HepG2 (cell line): Measurements from ENCODE around the gene NEK3. TPM values are rescaled to one million over a fixed set of nuclear protein-coding genes. Genes with fewer than 3 reads are reported as not detected.
A peak's percentile ranks its signal among the peaks of the same experiment; 100 is the strongest.

ENCODE experiments used
- HNF4A ChIP-seq: sonication (generic); formaldehyde crosslinking; IDR thresholded peaks from 2 replicates; pipeline ENCODE4 v1.4.0; 2020; ENCODE audit warnings: missing genetic modification reagents
- HOXA9 ChIP-seq: sonication (generic); formaldehyde crosslinking; IDR thresholded peaks from 2 replicates; pipeline ENCODE4 v1.8.1; 2022; ENCODE audit warnings: missing genetic modification reagents, mild to moderate bottlenecking, moderate library complexity, borderline replicate concordance
- KLF11 ChIP-seq: IDR thresholded peaks from 2 replicates; pipeline ENCODE4 v1.6.1; 2016; ENCODE audit warnings: missing compliant biosample characterization
- KLF12 ChIP-seq: sonication (generic); formaldehyde crosslinking; IDR thresholded peaks from 2 replicates; pipeline ENCODE4 v1.4.0; 2020; ENCODE audit warnings: missing genetic modification reagents, borderline replicate concordance
- NR3C1 ChIP-seq: sonication (generic); formaldehyde crosslinking; IDR thresholded peaks from 2 replicates; pipeline ENCODE4 v1.4.0; 2020; ENCODE audit warnings: missing genetic modification reagents
- POGZ ChIP-seq: sonication (generic); formaldehyde crosslinking; IDR thresholded peaks from 2 replicates; pipeline ENCODE4 v1.4.0; 2020; ENCODE audit warnings: mild to moderate bottlenecking, missing genetic modification reagents
- RBAK ChIP-seq: sonication (generic); formaldehyde crosslinking; IDR thresholded peaks from 2 replicates; pipeline ENCODE4 v1.5.1; 2020; ENCODE audit warnings: mild to moderate bottlenecking, missing genetic modification reagents
- SKI ChIP-seq: fragments of 450-650 bp; IDR thresholded peaks from one replicate; pipeline ENCODE4 v1.6.1; 2018; ENCODE audit warnings: mild to moderate bottlenecking; ENCODE audit not compliant: partially characterized antibody
- SNRNP70 ChIP-seq: fragments of 200-400 bp; formaldehyde crosslinking; IDR thresholded peaks from 2 replicates; pipeline ENCODE4 v1.6.1; 2017; ENCODE audit warnings: mild to moderate bottlenecking, low read depth, low read length, moderate library complexity
- SOX13 ChIP-seq, 3 experiments: fragments of 450-650 bp in 1 of 3; sonication (generic) in 1 of 3; formaldehyde crosslinking in 1 of 3; IDR thresholded peaks in 2 of 3; conservative IDR thresholded peaks in 1 of 3; 2 replicates each; pipeline versions ENCODE4 v1.5.0 to v1.6.1; 2016 to 2020; ENCODE audit warnings: antibody characterized with exemption in 1 of 3, mild to moderate bottlenecking in 1 of 3, missing compliant biosample characterization in 1 of 3, missing genetic modification reagents in 1 of 3, moderate library complexity in 1 of 3
- SOX6 ChIP-seq, 2 experiments: fragments of 450-650 bp in 1 of 2; sonication (generic) in 1 of 2; formaldehyde crosslinking in 1 of 2; IDR thresholded peaks; 2 replicates each; pipeline versions ENCODE4 v1.4.0 to v1.6.1; 2017 to 2020; ENCODE audit warnings: antibody characterized with exemption in 1 of 2, mild to moderate bottlenecking in 1 of 2, missing genetic modification reagents in 1 of 2
- SYNCRIP ChIP-seq: fragments of 200-400 bp; formaldehyde crosslinking; IDR thresholded peaks from 2 replicates; pipeline ENCODE4 v1.6.1; 2018; ENCODE audit warnings: mild to moderate bottlenecking, low read depth, low read length; ENCODE audit not compliant: insufficient read depth
- ZEB1 ChIP-seq: IDR thresholded peaks from 2 replicates; pipeline ENCODE4 v1.6.1; 2012; ENCODE audit warnings: mild to moderate bottlenecking, low read depth, inconsistent platforms; ENCODE audit not compliant: insufficient replicate concordance
- ZMYM2 ChIP-seq: sonication (generic); formaldehyde crosslinking; IDR thresholded peaks from 2 replicates; pipeline ENCODE4 v1.8.0; 2022; ENCODE audit warnings: mild to moderate bottlenecking, missing genetic modification reagents
- ZMYM4 ChIP-seq: sonication (generic); formaldehyde crosslinking; IDR thresholded peaks from 2 replicates; pipeline ENCODE4 v1.8.1; 2023; ENCODE audit warnings: mild to moderate bottlenecking, missing genetic modification reagents
- ZNF263 ChIP-seq: sonication (generic); formaldehyde crosslinking; IDR thresholded peaks from 2 replicates; pipeline ENCODE4 v1.4.0; 2020; ENCODE audit warnings: missing genetic modification reagents
- ZNF768 ChIP-seq: sonication (generic); formaldehyde crosslinking; IDR thresholded peaks from 2 replicates; pipeline ENCODE4 v1.4.0; 2020; ENCODE audit warnings: missing genetic modification reagents
- polyA plus RNA-seq, 8 experiments: library from polyadenylated mRNA; depleted of rRNA in 3 of 8; stranded (reverse) in 7 of 8; unstranded in 1 of 8; fragments of >200 nt; fragmentation: Illumina TruSeq in 4 of 8; extraction: Trizol in 4 of 8; gene quantifications; 2 replicates each; pipeline versions ENCODE4 v1.2.1 to v1.2.3, GENCODE V29; 2011 to 2016; ENCODE audit warnings: low read depth in 4 of 8, missing spikeins in 1 of 8, mixed read lengths in 1 of 8; ENCODE audit not compliant: insufficient read depth in 1 of 8
- total RNA-seq, 5 experiments: library from RNA; depleted of rRNA; stranded (reverse); fragments of >200 nt; fragmentation: Illumina TruSeq; extraction: Trizol; gene quantifications; 2 replicates each; pipeline ENCODE4 v1.2.3, GENCODE V29; 2016; ENCODE audit warnings: low read depth in 1 of 5
- TF ChIP-seq, protein P1 (sequence below): sonication (generic); formaldehyde crosslinking; IDR thresholded peaks from 2 replicates; pipeline ENCODE4 v1.8.1; 2023; ENCODE audit warnings: mild to moderate bottlenecking, missing genetic modification reagents, borderline replicate concordance
- TF ChIP-seq, protein P2 (sequence below): sonication (generic); formaldehyde crosslinking; IDR thresholded peaks from 2 replicates; pipeline ENCODE4 v1.4.0; 2020; ENCODE audit warnings: missing genetic modification reagents
- TF ChIP-seq, protein P3 (sequence below): sonication (generic); formaldehyde crosslinking; IDR thresholded peaks from 2 replicates; pipeline ENCODE4 v1.4.0; 2020; ENCODE audit warnings: mild to moderate bottlenecking, missing genetic modification reagents
- TF ChIP-seq, protein P4 (sequence below): sonication (generic); formaldehyde crosslinking; IDR thresholded peaks from 2 replicates; pipeline ENCODE4 v1.4.0; 2020; ENCODE audit warnings: missing genetic modification reagents, mild to moderate bottlenecking, borderline replicate concordance
- TF ChIP-seq, protein P5 (sequence below): IDR thresholded peaks from 2 replicates; pipeline ENCODE4 v1.6.1; 2012; ENCODE audit warnings: low read depth, low read length, improper control_type of control experiment

NEK3 gene
- total and polyA plus RNA-seq, 2 of the 13 experiments (the other 11 are each of a cell fraction or from before 2014, with no cell fraction given), result 36.7 to 68.2 TPM

DNA sequence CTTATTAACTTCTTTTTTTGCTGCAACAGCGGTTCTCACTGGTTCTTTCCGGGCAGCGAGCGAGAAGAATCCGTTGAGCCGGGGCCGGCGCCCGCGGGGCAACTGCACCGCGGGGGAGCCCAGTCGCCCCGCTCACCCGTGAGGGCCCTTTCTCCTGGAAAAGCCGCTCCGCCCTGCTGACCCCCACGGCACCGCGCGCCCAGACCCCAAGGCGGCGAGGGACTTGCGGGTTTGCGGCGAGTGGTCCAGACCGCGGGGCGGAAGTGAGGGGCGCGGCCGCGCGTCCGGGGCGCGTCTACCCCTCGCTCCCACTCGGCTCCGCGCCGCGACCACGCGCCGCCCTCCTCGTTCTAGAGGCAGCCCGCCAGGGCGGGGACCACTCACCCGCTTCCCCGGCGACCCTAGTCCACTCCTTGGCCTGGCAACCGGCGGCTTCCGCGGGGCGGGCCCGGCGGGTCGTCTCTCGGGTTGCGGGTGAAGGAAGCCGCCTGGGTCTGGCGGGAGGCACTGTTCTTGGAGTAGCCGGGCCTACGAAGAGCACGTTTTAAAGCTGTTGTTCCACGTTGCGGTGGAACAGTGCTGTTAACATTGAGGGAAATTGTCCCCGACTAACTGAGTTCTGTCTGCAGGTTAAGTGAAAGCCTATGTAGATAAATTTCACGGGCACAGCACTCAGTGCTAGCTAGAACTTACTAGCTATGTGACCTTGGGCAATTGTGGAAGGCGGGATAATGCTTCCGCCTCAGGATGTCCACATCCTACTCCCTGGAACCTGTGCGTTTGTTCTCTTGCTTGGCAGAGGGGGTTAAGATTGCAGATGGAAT is at the start of gene NEK3 (continued):
- TF ChIP-seq SOX6 (IDR thresholded peaks at IDR 0.05) (no peak), SOX6 (CRISPR knock-in tag; IDR thresholded peaks at IDR 0.05) (peak; percentile 68), HOXA9 (CRISPR knock-in tag) (0 out of 2 replicates have a peak, but pooled peaks have one; percentile 48), KLF11 (CRISPR knock-in tag) (peak; percentile 84), ZNF263 (peak; percentile 69), KLF12 (CRISPR knock-in tag) (peak; percentile 60; the same call in 1 of the 2 replicates), ZNF768 (peak; percentile 62; the same call in 1 of the 2 replicates), NR3C1 (CRISPR knock-in tag) (no peak), SKI (no peak), ZEB1 (no peak), ZMYM2 (CRISPR knock-in tag) (peak; percentile 77), RBAK (CRISPR knock-in tag) (no peak), SOX13 (IDR thresholded peaks at IDR 0.05) (no peak), SOX13 (CRISPR knock-in tag; conservative IDR thresholded peaks at IDR 0.05 in 1 of 2, IDR thresholded peaks at IDR 0.05 in 1 of 2) (peak in 1 of 2 experiments; percentile 28; a peak in 2 of 4 replicates), POGZ (CRISPR knock-in tag) (no peak), ZMYM4 (CRISPR knock-in tag) (peak; percentile 57; the same call in 1 of the 2 replicates), HNF4A (peak; percentile 29; the same call in 1 of the 2 replicates), SNRNP70 (no peak), SYNCRIP (no peak)
- TF ChIP-seq, protein P1, sequence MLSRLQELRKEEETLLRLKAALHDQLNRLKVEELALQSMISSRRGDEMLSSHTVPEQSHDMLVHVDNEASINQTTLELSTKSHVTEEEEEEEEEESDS (CRISPR knock-in tag), result no peak
- TF ChIP-seq, protein P2, sequence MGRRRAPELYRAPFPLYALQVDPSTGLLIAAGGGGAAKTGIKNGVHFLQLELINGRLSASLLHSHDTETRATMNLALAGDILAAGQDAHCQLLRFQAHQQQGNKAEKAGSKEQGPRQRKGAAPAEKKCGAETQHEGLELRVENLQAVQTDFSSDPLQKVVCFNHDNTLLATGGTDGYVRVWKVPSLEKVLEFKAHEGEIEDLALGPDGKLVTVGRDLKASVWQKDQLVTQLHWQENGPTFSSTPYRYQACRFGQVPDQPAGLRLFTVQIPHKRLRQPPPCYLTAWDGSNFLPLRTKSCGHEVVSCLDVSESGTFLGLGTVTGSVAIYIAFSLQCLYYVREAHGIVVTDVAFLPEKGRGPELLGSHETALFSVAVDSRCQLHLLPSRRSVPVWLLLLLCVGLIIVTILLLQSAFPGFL (CRISPR knock-in tag), result no peak
- TF ChIP-seq, protein P3, sequence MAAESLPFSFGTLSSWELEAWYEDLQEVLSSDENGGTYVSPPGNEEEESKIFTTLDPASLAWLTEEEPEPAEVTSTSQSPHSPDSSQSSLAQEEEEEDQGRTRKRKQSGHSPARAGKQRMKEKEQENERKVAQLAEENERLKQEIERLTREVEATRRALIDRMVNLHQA (CRISPR knock-in tag), result no peak
- TF ChIP-seq, protein P4, sequence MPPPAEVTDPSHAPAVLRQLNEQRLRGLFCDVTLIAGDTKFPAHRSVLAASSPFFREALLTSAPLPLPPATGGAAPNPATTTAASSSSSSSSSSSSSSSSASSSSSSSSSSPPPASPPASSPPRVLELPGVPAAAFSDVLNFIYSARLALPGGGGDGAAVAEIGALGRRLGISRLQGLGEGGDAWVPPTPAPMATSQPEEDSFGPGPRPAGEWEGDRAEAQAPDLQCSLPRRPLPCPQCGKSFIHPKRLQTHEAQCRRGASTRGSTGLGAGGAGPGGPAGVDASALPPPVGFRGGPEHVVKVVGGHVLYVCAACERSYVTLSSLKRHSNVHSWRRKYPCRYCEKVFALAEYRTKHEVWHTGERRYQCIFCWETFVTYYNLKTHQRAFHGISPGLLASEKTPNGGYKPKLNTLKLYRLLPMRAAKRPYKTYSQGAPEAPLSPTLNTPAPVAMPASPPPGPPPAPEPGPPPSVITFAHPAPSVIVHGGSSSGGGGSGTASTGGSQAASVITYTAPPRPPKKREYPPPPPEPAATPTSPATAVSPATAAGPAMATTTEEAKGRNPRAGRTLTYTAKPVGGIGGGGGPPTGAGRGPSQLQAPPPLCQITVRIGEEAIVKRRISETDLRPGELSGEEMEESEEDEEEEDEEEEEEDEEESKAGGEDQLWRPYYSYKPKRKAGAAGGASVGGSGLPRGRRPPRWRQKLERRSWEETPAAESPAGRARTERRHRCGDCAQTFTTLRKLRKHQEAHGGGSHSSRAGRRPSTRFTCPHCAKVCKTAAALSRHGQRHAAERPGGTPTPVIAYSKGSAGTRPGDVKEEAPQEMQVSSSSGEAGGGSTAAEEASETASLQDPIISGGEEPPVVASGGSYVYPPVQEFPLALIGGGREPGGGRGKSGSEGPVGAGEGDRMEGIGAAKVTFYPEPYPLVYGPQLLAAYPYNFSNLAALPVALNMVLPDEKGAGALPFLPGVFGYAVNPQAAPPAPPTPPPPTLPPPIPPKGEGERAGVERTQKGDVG (CRISPR knock-in tag), result peak; percentile 79
- TF ChIP-seq, protein P5, sequence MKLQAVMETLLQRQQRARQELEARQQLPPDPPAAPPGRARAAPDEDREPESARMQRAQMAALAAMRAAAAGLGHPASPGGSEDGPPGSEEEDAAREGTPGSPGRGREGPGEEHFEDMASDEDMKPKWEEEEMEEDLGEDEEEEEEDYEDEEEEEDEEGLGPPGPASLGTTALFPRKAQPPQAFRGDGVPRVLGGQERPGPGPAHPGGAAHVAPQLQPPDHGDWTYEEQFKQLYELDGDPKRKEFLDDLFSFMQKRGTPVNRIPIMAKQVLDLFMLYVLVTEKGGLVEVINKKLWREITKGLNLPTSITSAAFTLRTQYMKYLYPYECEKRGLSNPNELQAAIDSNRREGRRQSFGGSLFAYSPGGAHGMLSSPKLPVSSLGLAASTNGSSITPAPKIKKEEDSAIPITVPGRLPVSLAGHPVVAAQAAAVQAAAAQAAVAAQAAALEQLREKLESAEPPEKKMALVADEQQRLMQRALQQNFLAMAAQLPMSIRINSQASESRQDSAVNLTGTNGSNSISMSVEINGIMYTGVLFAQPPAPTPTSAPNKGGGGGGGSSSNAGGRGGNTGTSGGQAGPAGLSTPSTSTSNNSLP, result no peak
